LHCN-M2 (cell line): Measurements from ENCODE around the gene PRTN3. TPM values are rescaled to one million over a fixed set of nuclear protein-coding genes. Genes with fewer than 3 reads are reported as not detected.

Experiments
- total RNA-seq: library from RNA; depleted of rRNA; stranded (reverse); fragments of >200 nt; gene quantifications from 2 replicates; pipeline ENCODE4 v1.2.3, GENCODE V29; 2014; rRNA removed

Gene PRTN3
- total RNA-seq, 1 experiment from 2014 or later: not detected

Other genes starting within 250 kb of the PRTN3 start
- 42.4 and 44.4 TPM in 2 replicates for gene POLRMT, start 207.5 kb upstream of the PRTN3 start, total RNA-seq
- not detected in 2 replicates for gene FGF22, start 201.1 kb upstream of the PRTN3 start, total RNA-seq
- gene RNF126, start 177.8 kb upstream of the PRTN3 start, total RNA-seq: 73.6 and 88.4 TPM in 2 replicates
- gene FSTL3, start 164.6 kb upstream of the PRTN3 start, total RNA-seq: 125 and 217 TPM in 2 replicates
- not detected in 2 replicates for gene PRSS57, start 145.5 kb upstream of the PRTN3 start, total RNA-seq
- 2.2 and 2.3 TPM in 2 replicates for gene PALM, start 132.1 kb upstream of the PRTN3 start, total RNA-seq
- gene MISP, start 89.9 kb upstream of the PRTN3 start, total RNA-seq: 0.46 and 0.58 TPM in 2 replicates
- gene PTBP1, start 43.5 kb upstream of the PRTN3 start, total RNA-seq: 425 and 475 TPM in 2 replicates
- 0.06 TPM in 1 of 2 replicates, not detected in the other for gene PLPPR3, start 19.0 kb upstream of the PRTN3 start, total RNA-seq
- gene AZU1, start 13.2 kb upstream of the PRTN3 start, total RNA-seq: not detected in 2 replicates
- gene ELANE, start 11.3 kb downstream of the PRTN3 start, total RNA-seq: 0.11 TPM in 1 of 2 replicates, not detected in the other
- 0.38 TPM in 1 of 2 replicates, not detected in the other for gene CFD, start 18.7 kb downstream of the PRTN3 start, total RNA-seq
- gene MED16, start 52.2 kb downstream of the PRTN3 start, total RNA-seq: 36.3 and 38.7 TPM in 2 replicates
- gene RNU6-9, start 52.5 kb downstream of the PRTN3 start, total RNA-seq: not detected in 2 replicates
- 40.3 and 42.7 TPM in 2 replicates for gene R3HDM4, start 72.2 kb downstream of the PRTN3 start, total RNA-seq
- not detected in 2 replicates for gene KISS1R, start 76.3 kb downstream of the PRTN3 start, total RNA-seq
- gene ARID3A, start 85.0 kb downstream of the PRTN3 start, total RNA-seq: 3.1 and 3.4 TPM in 2 replicates
- gene WDR18, start 143.3 kb downstream of the PRTN3 start, total RNA-seq: 44.2 and 53.6 TPM in 2 replicates
- gene GRIN3B, start 159.4 kb downstream of the PRTN3 start, total RNA-seq: 0.11 and 0.19 TPM in 2 replicates
- 154 and 176 TPM in 2 replicates for gene TMEM259, start 180.1 kb downstream of the PRTN3 start, total RNA-seq
- not detected in 2 replicates for gene RNU6-2, start 180.5 kb downstream of the PRTN3 start, total RNA-seq
- gene CNN2, start 185.6 kb downstream of the PRTN3 start, total RNA-seq: 130 and 145 TPM in 2 replicates
- 18.1 and 21.5 TPM in 2 replicates for gene ABCA7, start 199.1 kb downstream of the PRTN3 start, total RNA-seq
- 0.13 and 0.57 TPM in 2 replicates for gene ARHGAP45, start 226.2 kb downstream of the PRTN3 start, total RNA-seq